PC-3 (cell line): ENCODE measurements around the gene CAVIN3.

Source experiments
- EZH2 ChIP-seq: fragments of 300-600 bp; sonication (generic); IDR thresholded peaks from one replicate; pipeline ENCODE4 v1.6.1; 2017; ENCODE audit warnings: antibody characterized with exemption, mild to moderate bottlenecking, low read length; ENCODE audit not compliant: unreplicated experiment
- TF ChIP-seq, protein P1 (sequence below): fragments of 300-600 bp; sonication (generic); conservative IDR thresholded peaks from 2 replicates; pipeline ENCODE4 v1.5.1; 2017; ENCODE audit warnings: antibody characterized with exemption, low read depth, mild to moderate bottlenecking, low read length

DNA sequence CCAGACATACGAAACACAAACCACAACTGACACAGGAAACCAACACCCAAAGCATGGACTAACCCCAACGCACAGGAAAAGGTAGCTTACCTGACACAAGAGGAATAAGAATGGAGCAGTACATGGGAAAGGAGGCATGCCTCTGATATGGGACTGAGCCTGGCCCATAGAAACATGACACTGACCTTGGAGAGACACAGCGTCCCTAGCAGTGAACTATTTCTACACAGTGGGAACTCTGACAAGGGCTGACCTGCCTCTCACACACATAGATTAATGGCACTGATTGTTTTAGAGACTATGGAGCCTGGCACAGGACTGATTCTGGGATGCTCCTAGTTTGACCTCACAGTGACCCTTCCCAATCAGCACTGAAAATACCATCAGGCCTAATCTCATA is 48.7 kb downstream of the CAVIN3 start:
- TF ChIP-seq, protein P1, sequence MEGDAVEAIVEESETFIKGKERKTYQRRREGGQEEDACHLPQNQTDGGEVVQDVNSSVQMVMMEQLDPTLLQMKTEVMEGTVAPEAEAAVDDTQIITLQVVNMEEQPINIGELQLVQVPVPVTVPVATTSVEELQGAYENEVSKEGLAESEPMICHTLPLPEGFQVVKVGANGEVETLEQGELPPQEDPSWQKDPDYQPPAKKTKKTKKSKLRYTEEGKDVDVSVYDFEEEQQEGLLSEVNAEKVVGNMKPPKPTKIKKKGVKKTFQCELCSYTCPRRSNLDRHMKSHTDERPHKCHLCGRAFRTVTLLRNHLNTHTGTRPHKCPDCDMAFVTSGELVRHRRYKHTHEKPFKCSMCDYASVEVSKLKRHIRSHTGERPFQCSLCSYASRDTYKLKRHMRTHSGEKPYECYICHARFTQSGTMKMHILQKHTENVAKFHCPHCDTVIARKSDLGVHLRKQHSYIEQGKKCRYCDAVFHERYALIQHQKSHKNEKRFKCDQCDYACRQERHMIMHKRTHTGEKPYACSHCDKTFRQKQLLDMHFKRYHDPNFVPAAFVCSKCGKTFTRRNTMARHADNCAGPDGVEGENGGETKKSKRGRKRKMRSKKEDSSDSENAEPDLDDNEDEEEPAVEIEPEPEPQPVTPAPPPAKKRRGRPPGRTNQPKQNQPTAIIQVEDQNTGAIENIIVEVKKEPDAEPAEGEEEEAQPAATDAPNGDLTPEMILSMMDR: no peak
- TF ChIP-seq EZH2: no peak
